ENCODE measurements around the gene NXPH4.

The NXPH4 gene

DNA sequence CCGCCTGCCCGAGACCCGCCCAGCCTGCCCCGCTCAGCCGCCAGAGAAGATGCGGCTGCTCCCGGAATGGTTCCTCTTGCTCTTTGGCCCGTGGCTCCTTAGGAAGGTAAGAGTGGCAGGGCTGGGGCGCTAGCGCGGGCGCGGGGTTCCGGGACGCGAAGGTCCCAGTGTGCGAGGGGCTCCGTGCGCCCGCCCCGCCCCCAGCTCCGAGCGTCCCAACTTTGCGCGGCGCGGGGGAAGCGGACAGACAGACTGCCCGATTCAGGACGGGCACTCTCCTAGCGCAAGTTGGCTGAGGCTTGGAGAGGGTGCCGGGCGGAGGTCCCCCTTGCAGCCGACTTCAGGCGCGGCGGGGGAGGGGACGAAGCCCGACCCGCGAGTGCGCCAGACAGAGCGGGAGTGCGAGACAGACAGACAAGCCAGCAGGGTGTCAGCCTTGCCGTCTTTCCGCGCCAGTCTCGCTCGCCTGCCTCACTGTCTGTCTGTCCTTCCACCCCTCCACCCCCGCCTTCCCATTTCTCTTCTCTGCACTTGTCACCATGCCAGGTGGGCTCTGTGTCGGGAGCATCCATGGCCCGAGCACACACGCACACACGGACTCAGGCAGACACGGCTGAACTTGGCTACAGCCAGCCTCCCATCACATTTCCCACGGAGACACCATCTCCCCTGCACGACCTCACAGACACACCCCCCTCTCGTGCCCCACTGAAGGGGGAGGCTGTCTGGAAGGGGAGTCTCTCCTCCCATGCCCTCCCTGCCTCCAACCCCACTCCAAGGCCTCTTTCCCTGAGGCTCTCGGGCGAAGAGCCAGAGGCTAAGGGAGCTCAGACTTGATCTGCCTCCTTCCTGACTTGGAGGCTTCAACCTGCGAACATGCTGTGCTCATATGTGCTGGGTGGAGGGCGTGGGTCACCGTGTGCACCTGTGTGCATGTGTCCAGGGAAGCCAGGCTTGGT lies 606 bp downstream of the NXPH4 start:
- DNase-seq: no peak

DNA sequence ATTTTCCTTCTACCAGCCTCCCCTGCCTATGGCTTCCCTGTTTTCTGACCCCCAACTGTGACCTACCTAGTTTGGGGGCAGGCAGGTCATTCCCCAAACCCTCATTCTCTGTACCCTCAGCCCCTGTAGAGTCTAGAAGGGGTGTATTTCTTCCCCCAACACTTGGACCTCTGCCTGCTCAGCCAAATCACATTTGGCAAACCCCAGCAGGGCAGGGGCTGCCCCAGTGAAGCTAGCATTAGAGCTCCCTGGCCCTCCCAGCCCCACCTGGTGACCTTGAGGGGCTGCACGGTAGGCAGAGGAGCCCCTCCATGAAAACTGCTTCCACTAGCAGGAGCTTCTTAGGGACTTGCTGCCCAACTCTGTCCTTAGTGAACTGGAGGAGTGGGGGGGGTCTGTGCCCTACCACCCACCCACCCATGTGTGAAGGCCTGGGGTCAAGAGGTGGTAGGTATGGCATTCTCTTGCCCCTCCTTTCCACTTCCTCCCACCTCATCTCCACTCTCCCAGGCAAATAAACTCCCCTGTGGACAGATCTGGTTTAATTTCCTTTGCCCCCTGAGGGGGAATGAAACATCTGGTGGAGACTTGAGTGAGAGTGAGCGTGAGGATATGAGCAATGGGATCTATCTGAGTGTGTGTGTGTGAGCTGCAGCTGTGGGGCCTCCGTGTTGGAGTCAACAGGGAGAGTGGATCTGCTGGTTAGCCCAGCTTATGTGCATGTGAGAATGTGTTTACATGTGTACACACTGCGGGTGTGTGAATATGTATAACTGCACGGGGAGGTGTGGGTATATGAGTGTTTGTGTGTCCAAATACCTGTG lies 1.6 kb downstream of the NXPH4 start:
- no peak for DNase-seq

DNA sequence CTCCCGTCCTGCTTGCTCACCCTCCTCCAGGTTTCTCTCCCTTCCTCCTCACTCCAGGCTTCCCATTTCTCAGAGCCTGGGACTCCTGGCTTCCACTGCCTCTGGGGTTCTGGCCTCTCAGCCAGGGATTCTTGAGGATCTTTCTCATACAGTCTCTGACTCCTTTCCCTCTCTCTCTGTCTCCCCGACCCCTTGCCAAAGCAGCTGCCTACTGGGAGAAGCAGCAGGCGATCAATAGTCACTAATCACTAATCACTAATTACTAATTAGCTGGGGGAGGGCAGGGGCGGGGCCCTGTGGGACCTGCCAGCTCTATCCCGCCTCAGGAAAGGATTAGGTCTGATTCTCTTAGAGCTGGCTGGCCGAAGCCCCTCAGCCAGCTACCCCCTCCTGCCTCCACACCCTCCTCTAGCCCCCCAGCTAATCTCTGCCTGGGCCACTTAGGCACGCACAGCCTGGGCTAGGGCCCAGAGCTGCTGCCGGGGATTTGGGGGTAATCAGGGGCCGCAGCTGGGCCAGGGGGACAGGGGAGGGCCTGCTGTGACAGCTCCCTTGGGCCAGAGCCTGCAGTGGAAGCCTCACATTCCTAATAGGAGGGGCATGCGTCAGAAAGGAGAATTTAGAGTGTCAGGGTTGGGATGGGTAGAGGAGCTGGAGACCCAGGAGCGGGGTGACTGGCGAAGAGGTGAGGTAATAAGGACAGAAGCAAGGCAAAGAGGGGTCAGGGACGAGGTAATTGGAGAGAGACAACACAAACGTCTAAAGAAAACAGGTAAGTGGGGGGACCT lies 2.8 kb downstream of the NXPH4 start:
- no peak for DNase-seq

DNA sequence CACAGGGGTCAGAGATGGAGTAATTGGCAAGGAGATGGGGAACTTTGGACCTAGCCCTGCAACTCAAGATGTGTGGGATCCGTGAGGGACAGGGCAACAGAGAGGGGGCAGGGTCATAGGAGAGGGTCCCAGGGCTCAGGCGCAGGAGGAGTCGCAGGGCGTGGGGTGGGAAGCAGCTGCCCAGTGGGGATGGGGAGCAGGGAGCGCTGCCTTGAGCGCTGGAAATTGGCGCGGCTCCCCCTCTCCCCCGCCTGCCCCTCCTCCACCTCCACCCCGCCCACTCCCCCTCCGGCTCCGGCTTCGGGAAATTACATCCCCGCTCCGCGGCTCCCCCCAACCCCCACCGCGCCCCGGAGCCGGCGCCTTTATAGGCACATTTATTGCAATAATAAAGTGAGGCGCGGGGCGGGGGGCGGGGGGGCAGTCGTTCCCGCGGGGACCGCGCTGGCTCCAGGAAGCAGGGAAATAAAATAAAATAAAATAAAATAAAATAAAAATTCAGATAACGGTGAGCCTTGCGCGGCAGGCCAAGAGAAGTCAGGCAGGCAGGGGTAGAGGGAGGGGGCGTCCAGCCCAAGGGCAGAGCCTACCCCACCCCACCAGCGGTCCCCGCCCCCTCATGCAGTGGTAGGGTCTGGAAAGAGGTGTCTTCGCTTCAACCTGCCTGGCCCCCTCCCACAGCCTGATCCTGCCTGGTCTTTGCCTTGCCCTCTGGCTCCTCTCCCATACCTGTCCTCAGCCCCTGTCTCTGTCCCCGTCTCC lies 3.6 kb downstream of the NXPH4 start:
- no peak for DNase-seq

DNA sequence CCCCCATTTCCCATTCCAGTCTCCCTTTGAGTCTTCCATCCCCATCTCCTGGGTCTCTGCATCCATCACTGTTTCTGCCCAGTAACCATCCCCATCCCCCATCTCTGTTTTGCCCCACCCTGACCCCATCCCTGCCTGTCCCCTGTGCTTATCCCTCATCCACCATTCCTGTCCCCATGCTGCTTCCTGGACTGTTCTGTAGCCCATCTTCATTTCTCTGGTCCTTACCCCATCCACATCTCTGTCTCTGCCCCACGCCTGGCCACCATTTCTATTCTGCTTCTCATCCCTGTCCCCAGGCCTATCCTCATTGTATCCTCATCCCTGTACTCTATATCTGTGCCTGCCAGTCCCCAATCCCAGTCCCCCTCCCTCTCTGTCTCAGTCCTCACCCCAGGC lies 4.2 kb downstream of the NXPH4 start:
- DNase-seq: no peak

DNA sequence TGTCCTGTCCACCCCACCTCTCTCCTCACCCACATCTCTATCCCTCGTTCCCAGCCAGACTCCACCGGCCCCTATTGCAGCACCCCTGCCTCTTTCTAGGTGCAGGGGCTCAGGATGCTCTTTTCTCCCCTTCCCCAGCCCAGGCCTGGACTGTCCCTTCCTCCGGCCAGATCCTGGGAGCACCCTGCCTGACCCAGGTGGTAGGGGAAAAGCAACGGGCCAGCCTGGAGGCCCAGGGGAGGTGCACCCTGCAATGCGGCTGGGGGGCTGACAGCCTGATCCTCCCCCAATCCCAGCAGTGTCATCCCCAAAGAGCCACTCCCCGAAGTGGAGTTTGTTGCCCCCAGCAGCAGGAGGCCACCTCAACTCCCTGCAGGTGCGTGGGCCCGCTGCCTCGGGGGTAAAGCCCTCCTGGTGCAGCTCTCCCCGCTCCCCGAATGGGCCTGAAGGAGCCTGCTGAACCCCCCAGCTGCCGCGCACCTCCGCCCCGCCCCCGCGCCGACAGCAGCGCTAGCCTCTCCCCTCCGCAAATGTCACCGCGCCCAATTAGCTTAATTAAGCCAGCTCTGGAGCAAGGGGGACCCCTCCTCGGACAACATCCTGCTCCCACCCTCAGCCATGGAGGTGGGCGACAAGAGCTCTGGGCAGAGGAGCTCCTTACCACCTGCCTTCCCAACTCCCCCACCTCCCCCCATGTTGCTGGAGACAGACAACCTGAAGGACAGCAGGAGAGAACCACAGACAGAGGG lies 4.7 kb downstream of the NXPH4 start:
- DNase-seq: no peak

DNA sequence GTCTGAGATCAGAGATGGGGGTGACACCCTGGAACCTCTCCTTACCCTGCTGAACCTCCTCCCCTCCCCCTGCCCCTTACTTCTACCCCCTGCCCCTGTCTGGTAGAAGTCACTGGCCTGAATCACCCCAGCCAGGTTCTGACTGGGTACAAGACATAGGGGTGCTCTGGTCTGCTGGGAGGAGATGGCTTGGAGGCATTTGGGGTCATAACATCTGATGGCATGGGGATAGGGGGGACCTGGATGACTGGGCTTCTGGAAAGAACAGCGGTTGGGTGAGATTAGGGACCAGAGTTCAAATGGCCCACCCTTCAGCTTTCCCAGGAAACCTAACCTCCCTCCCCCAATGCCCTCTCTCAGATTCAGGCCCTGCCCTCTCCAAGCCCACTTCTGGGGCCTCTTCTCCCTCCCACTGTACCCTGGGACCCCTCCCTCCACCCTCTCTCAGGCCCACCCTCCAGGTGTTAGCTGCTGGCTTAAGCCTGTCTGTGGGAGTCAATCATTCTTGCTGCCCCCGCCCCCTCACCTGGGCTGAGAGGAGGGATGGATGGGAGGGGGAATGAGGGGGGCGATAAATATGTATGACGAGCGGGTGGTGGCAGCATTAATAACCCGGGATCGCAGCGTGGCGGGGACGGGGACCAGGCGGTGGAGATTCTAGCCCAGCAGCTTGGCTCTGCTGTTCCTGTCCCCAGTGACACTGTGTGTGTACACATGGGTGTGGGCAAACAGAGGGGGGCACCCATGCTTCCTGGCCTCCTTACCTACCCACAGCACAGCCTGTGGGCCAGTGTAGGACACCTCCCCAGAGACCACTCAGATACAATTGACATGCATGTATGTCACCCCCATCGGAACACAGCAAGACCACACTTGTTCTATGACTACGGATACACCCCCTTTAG lies 5.9 kb downstream of the NXPH4 start:
- DNase-seq: no peak

DNA sequence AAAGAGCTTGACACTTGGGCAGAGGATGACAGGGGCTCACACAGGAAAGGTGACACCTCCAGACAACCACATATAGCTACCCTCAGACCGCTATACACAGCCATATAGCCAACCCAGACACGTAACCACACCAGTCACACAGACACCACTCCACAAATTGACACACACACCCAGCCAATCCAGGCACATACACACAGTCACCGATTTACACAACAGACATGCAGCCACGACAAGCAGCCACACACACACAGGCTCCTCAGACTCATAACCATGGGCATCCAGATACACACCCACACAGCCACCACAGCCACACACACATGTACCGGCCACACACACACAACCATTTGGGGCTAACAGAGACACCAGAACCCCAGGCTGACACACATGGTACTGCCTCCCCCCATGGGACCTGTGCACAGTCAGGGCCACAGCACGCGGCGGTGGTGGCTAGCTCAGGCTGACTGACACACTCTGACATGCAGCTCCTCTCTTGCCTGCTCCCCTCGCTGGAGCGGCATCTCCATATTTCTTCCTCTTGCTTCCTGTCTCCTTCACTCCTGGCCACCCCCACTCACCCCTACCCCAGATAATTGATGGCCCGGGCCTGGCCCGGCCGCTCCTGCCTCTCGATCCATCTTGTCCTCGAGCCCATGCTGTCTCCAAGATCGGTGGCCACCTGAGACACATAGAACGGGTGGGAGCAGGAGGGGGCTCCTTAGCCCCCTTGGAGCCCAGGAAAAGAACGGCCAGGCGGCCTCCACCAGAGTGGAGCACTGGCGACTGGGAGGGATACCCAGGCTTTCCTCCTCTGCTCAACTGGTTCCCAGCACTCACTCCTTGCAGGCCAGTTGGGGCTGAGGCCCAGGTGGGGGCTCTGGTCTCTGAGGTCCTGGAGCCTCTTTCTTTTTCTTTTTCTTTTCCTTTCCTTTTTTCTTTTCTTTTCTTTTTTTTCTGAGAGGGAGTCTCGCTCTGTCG lies 6.9 kb downstream of the NXPH4 start:
- no peak for DNase-seq

DNA sequence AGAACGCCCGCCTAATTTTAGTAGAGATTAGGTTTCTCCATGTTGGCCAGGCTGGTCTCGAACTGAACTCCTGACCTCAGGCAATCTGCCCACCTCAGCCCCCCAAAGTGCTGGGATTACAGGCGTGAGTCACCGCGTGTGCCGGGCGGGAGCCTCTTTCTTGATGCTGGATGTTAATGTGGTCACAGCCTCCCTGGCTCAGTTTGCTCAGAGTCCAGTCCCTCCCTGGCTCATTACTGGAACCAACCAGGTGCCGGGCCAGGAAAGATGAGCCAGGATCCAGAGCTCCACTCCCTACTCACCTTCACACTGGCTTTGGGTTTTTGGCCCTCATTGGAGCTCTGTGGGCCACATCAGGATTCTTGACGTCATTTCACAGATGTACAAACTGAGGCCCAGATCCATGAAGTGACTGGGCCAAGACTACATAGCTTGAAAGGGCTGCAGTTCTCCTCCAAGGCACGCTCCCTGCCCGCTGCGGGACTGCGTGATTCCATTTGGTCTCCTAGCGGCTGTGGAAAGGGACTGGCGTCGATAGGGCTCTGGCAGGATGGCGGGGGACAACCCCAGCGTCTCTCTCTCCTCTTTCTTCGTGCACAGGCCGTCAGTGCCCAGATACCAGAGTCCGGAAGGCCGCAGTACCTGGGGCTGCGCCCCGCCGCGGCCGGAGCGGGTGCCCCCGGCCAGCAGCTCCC lies 7.8 kb downstream of the NXPH4 start:
- no peak for DNase-seq

DNA sequence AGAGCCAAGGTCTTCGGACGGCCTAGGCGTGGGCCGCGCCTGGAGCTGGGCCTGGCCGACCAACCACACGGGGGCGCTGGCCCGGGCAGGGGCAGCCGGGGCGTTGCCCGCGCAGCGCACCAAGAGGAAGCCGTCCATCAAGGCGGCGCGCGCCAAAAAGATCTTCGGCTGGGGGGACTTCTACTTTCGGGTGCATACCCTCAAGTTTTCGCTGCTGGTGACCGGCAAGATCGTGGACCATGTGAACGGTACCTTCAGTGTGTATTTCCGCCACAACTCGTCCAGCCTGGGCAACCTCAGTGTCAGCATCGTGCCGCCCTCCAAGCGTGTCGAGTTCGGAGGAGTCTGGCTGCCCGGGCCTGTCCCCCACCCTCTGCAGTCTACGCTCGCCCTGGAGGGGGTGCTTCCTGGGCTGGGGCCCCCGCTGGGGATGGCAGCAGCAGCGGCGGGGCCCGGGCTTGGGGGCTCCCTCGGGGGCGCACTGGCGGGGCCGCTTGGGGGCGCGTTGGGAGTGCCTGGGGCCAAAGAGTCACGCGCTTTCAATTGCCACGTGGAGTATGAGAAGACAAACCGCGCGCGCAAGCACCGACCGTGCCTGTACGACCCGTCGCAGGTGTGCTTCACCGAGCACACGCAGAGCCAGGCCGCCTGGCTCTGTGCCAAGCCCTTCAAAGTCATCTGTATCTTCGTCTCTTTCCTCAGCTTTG lies 8.5 kb downstream of the NXPH4 start:
- DNase-seq: no peak

DNA sequence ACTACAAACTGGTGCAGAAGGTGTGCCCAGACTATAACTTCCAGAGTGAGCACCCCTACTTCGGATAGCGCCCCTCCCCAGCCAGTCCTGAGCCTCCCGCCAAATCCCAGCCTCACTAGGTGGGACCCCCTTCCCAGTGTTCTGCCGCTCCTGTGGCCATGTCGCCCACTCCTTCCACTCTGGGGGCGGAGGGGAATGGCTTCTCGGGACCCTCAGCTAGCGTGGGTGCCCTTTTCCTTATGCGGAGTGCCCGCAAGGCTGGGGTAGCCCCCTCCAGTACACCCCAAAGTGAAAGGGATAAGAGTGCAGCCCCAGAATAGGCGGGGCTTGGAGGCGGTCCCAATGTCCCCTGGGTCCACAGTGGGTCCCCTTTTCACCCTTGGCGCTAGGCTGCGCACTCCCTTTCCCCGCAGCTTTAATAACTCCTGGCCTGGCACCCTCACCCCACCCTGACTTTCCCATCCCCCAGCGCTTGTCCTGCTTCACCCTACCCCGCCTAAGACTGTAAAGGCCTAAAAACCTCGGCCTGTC lies 9.2 kb downstream of the NXPH4 start:
- DNase-seq: no peak

DNA sequence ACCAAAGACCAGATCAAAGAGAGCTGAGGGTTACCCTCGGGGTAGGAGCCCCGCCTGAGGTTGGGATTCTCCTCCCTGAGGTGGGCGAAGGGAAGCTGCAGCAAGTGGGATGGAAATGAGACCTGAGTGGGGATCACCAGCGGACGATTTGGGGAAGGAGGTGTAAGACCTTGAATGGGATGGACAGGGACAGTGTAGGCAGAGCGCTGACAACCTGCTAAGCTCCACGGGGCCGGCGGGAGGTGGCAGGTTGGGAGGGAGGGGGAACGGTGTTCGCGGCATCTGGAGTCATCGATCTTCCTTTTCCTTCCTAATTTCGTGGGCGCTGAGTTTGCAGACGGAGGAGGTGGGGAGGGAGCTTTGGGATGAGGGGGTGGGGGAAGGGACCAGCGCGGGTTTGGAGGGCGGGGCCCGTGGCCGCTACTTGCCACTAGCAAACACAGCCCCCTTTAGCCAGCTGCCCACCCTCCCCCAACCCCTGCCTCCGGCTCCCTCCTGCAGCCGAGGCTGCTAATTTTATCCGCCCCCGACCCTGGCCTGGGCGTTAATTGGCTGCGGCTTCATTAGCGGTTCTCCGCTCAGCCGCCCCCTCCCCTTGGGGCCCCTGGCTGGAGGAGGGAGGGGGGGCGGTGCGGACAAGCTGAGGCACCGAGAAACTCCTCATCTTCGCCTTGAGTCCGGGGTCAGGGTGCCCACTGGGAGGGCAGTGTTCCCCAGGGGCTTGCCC lies 10.2 kb downstream of the NXPH4 start:
- DNase-seq: no peak

DNA sequence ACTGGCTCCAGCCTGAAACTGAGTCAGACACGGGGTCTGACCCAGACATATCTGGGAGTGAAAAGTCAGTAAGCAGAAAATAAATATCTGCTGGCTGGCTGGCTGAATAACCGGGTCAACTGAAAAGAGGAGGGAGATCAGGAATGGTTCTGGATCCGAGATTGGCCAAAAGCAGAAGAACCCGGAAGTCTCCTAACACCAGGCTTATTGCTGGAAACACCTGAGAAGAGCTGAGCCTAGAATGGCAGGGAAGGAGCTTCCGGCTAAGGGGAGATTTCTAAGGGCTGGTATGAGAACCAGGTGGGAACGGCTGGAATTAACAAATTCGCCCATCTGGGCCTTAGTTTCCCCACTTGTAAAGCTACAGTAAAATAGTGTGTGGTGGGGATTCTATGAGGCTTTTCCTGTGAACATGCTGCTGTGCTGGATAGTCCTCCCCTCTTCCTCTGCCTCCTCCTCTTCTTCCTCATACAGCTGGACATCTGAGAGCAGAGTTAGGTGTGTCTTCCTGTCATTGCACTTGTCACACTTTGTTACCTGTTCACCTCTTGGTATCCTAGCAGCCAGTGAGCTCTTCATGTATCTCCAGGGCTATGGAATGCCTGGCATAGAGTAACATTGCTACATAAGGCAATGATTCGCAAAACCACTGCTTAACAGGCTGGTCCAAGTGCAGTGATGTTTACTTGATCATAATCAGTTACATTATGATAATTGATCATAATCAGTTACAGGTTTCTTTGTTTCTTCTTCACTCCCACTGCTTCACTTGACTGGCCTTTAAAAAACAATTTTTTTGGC lies 10.9 kb downstream of the NXPH4 start:
- DNase-seq: no peak

DNA sequence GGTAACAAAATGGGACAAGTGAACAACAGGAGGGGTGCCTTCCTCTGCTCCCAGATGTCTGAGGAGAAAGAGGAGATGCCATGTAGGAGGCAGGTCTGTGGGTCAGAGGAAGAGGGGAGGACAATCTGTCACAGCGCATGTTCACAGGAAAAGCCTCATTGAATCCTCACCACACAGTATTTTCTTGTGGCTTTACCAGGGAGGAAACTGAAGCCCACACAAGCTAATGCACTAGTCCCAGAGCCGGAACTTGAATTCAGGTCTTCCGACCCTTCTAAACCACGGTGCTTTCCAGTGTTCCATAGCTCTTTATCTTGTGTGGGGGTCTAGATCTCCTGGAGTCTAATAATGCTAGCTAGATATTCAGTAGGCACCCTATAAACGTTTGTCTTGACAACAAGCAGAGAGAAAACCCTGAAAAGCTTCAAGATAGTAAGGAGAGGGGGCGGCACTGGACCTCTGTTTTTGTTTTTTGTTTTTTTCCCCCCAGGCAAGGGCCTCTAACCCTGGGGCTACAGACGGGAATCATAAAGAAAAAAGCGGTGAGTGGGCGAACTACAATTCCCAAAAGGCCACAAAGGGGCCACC lies 12.5 kb downstream of the NXPH4 start:
- DNase-seq: no peak

Data from anterior cingulate cortex (tissue), 58 donors.